Sciatic nerve (tissue), 2 donors: Measurements from ENCODE around the gene SEMA4C. TPM values are rescaled to one million over a fixed set of nuclear protein-coding genes. Genes with fewer than 3 reads are reported as not detected.
A peak's percentile ranks its signal among the peaks of the same experiment; 100 is the strongest.

ENCODE experiments used
- ATAC-seq: fragments of 200-7000 bp; cut with Tn5 transposase; one replicate; pipeline ENCODE4 v1.9.1; 2020; ENCODE audit warnings: mild to moderate bottlenecking, moderate library complexity
- DNase-seq: peaks from one replicate; pipeline ENCODE4 v3.0.0-alpha.2; 2020; ENCODE audit warnings: low spot score
- intact Hi-C: fragments of 100-400 bp; cut with DNase I; formaldehyde crosslinking; loops from one replicate; pipeline ENCODE4 v1.14.2; 2022
- total RNA-seq: library from RNA; stranded (reverse); fragmentation: NEBNext Ultra II Directional; extraction: Animal tissue kit (Norgen Biotek cat#: 25700); gene quantifications from one replicate; pipeline ENCODE4 v1.2.1, GENCODE V29; 2021
- donor health status: DM: no; HTN: no; CAD: no.
- donor health status: DM: no; HTN: no; CAD: no.

Gene SEMA4C
- total RNA-seq, 1 donor from 2014 or later, result 136 TPM

GRCh38 chr2:96835830-96836229, 34.0 kb downstream of the SEMA4C start:
- no peak for DNase-seq
- ATAC-seq, result no peak
- intact Hi-C loops, result no loop called here

GRCh38 chr2:96832754-96833507, 36.9 kb downstream of the SEMA4C start:
- DNase-seq, result no peak
- ATAC-seq, result peak; percentile 68

GRCh38 chr2:96832408-96832753, 37.5 kb downstream of the SEMA4C start:
- intact Hi-C loops, result no loop called here
- peak; percentile 21 for ATAC-seq
- DNase-seq, result no peak

More at GRCh38 chr2:96832754-96833507, 36.9 kb downstream of the SEMA4C start:
- intact Hi-C loops, result no loop called here

- DNase-seq (no peak), ATAC-seq (peak; percentile 33)
- intact Hi-C loops, result no loop called here
Observed at GRCh38 chr2:96831679-96832078, 38.2 kb downstream of the SEMA4C start.

GRCh38 chr2:96830044-96830562, 39.8 kb downstream of the SEMA4C start:
- no peak for DNase-seq
- no peak for ATAC-seq
- intact Hi-C loops, result no loop called here

GRCh38 chr2:96828874-96829273, 41.0 kb downstream of the SEMA4C start:
- ATAC-seq (no peak), DNase-seq (no peak)
- intact Hi-C loops, result no loop called here

GRCh38 chr2:96828436-96828835, 41.4 kb downstream of the SEMA4C start:
- ATAC-seq (no peak), DNase-seq (no peak)
- intact Hi-C loops, result no loop called here

GRCh38 chr2:96826546-96827278, 43.2 kb downstream of the SEMA4C start:
- no peak for DNase-seq
- no peak for ATAC-seq

GRCh38 chr2:96825057-96825456, 44.8 kb downstream of the SEMA4C start:
- intact Hi-C loops, result no loop called here
- ATAC-seq (no peak), DNase-seq (no peak)

More at GRCh38 chr2:96826546-96827278, 43.2 kb downstream of the SEMA4C start:
- intact Hi-C loops, result no loop called here

GRCh38 chr2:96824079-96824870, 45.6 kb downstream of the SEMA4C start:
- intact Hi-C loops, result no loop called here
- no peak for DNase-seq
- ATAC-seq, result no peak

GRCh38 chr2:96823198-96823597, 46.7 kb downstream of the SEMA4C start:
- intact Hi-C loops, result no loop called here
- DNase-seq (no peak), ATAC-seq (peak; percentile 59)

GRCh38 chr2:96822786-96823185, 47.1 kb downstream of the SEMA4C start:
- DNase-seq (no peak), ATAC-seq (no peak)
- intact Hi-C loops, result no loop called here

- intact Hi-C loops, result no loop called here
- ATAC-seq (no peak), DNase-seq (no peak)
Observed at GRCh38 chr2:96821113-96821675, 48.7 kb downstream of the SEMA4C start.

GRCh38 chr2:96819876-96820511, 49.9 kb downstream of the SEMA4C start:
- intact Hi-C loops, result loop anchor here (10.0 kb wide), 1 partner anchor 45 kb away; no protein-coding TSS in a partner anchor
- ATAC-seq, result no peak
- DNase-seq, result no peak

GRCh38 chr2:96819128-96819875, 50.6 kb downstream of the SEMA4C start:
- intact Hi-C loops, result loop anchor here (10.0 kb wide), 1 partner anchor 45 kb away; no protein-coding TSS in a partner anchor
- DNase-seq (no peak), ATAC-seq (no peak)

- intact Hi-C loops, result loop anchor here (10.0 kb wide), 1 partner anchor 47 kb away; no protein-coding TSS in a partner anchor
- ATAC-seq (no peak), DNase-seq (no peak)
Observed at GRCh38 chr2:96817882-96818281, 52.0 kb downstream of the SEMA4C start.

- ATAC-seq (no peak), DNase-seq (no peak)
Observed at GRCh38 chr2:96816836-96817702, 52.8 kb downstream of the SEMA4C start.

More at GRCh38 chr2:96816836-96817702, 52.8 kb downstream of the SEMA4C start:
- intact Hi-C loops, result loop anchor here (10.0 kb wide), 1 partner anchor 48 kb away; no protein-coding TSS in a partner anchor
